HG02938 (cell line): Measurements from ENCODE around the gene BANP.
"Not testable (repeated sequence)": the region's sequence is repeated elsewhere in the genome, so short reads cannot be mapped to it uniquely, and the experiment has no call there.

ENCODE experiments used
- ATAC-seq: cut with Tn5 transposase; IDR thresholded peaks from one replicate; pipeline ENCODE4 v1.9.1; 2021; ENCODE audit warnings: mild to moderate bottlenecking, moderate library complexity; ENCODE audit not compliant: unreplicated experiment

BANP gene

GRCh38 chr16:88094253-88094575 is 143.0 kb downstream of the BANP start:
- not testable (repeated sequence) for ATAC-seq

DNA sequence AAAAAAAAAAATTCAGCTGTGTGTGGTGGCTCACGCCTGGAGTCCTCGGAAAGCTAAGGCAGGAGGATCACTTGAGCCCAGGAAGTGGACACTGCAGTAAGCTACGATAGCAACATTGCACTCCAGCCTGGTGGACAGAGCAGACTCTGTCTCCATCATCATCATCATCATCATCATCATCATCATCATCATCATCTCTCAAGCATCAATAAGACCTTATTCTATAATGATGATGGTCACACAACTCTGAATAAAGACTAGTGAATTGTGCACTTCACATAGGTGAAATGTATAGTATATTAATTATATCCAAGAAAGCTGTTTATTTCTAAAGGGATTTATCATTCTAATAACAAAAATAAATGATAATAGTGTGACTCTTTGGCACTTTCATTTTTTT is 143.7 kb downstream of the BANP start:
- ATAC-seq: not testable (repeated sequence)

GRCh38 chr16:88096659-88097058 is 145.4 kb downstream of the BANP start:
- ATAC-seq: not testable (repeated sequence)

GRCh38 chr16:88098731-88099562 is 147.7 kb downstream of the BANP start:
- not testable (repeated sequence) for ATAC-seq

GRCh38 chr16:88099563-88099890 is 148.3 kb downstream of the BANP start:
- ATAC-seq: no peak

- not testable (repeated sequence) for ATAC-seq
These were observed 148.7 kb downstream of the BANP start for GRCh38 chr16:88099956-88100355.

DNA sequence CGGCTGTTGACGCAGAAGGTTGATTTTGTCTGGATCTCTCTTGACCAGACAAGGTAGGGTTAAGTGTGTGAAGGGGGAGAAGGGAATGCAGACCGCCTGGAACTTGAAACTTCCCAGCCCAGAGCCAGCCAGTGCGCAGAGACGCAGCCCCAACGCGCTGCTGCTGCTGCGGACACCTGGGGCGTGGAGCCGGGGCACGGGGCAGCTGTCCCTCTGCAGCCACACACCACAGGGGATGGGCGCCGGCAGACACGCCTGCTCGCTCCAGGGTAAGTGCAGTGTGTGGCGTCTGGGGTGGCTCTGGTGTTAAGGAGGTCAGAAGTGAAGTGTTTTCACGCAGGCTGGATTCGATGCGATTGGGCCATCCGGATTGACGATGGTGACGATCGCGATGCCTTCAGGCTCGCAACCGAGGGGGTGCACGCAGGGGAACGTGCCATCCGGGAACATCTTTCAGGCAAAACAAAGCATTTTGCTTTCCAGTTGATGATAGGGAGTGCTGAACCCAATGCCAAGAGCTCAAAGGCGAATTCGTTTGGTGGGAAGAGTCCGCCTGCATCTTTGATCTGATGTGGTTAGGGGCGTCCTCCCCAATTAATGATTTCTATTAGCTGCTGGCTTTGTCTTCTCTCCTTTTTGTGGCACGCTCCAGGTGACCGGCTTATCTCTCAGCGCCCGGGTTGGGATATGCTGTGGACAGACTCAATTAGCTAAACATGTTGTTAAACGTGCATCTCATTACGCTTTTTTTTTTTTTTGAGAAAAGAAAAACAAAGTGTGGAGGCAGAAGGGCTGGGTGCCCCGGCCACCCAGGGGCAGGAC is 149.8 kb downstream of the BANP start:
- ATAC-seq: not testable (repeated sequence)

DNA sequence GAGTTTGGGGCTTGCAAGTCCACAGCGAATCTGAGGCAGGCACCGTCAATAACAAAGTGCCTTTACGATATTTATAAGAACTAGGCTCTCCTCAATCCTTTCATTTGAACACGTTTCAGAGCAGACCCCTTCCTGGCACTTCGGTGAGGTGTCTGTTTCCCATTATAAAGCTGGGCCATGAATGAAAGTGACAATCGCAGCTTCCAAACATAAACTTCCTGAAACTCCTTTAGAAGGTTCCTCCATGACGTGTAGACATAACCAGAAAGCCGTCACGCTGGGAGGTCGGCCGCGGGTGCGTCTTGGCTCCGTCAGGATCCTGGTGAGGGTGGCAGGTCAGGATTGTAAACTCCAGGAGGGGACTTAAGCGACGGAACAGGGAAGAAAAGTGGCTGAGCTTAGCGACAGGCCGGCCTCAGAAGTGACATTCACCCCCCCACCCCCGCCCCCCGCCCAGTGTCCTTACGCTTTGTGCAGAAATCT is 150.4 kb downstream of the BANP start:
- ATAC-seq: not testable (repeated sequence)

GRCh38 chr16:88102597-88102996 is 151.4 kb downstream of the BANP start:
- ATAC-seq: no peak

- ATAC-seq: no peak
These were observed 151.8 kb downstream of the BANP start for GRCh38 chr16:88103011-88103410.

GRCh38 chr16:88103581-88104188 is 152.5 kb downstream of the BANP start:
- ATAC-seq: no peak

- ATAC-seq: not testable (repeated sequence)
These were observed 153.1 kb downstream of the BANP start for GRCh38 chr16:88104363-88104762.

DNA sequence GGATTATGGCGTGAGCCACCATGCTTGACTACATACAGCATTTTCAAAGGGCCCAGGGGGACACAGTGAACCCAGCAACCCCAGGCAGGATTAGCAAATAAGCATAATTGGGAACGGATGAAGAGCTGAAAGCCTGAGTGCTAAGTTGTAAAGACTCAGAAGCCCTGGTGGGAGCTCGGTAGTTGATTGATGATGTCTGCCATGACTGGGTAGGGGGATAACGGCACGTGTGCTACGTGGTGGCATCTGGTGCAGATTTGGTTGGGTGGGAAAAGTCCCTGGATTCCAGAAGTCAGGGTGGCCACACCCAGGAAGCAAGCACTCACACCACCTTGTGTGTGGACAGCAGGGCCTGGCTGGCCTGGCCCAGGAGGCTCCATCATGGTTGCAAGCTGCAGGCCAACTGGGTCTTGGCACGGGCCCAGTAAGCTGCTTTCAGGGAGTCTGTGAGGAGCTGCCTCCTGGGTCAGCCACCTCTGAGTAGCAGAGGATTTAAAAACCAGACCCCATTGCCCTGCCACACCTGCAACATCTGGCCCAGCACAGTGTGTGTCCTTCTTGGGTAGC is 154.4 kb downstream of the BANP start:
- ATAC-seq: not testable (repeated sequence)

GRCh38 chr16:88106566-88106965 is 155.3 kb downstream of the BANP start:
- not testable (repeated sequence) for ATAC-seq

- no peak for ATAC-seq
These were observed 157.5 kb downstream of the BANP start for GRCh38 chr16:88108762-88109161.

DNA sequence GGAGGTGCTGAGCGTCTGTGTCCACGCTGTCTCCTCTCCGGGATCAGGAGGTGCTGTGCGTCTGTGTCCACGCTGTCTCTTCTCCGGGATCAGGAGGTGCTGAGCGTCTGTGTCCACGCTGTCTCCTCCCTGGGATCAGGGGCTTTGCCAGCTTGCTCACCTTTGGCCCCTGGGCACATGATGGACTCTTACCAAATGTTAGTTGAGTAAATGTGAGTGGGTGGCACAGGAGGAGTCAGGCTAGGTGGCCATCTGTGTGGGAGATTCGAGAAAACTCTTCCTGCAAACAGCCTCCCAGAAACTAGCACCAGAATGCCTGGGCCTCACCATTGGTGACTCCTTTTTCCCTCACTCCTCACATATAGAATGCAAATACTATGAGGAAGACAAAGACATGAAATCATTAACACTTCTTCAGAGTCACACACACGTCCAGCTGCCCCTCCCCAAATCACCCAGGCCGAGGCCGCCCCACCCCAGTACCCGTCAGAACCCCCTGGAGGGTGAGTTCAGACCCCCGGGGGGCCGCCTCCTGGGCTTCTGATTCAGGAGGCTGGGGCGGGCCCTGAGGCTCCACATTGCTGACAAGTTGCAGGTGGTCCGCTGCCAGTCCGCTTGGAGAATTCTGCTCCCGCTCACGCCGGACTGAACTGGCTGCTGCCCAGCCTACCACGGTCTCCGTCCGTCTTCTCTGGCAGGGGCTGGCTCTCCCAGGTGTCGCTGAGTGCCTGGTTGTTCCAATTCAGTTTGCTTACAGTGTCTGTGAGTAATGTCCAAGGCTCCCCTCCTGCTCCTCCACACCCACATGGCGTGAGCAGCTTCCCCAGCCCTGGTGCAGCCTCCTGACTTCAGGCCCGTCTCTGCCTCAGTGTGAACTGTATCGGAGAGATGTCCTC is 158.7 kb downstream of the BANP start:
- ATAC-seq: not testable (repeated sequence)

- ATAC-seq: not testable (repeated sequence)
These were observed 159.8 kb downstream of the BANP start for GRCh38 chr16:88110875-88111494.

GRCh38 chr16:88111976-88112375 is 160.7 kb downstream of the BANP start:
- not testable (repeated sequence) for ATAC-seq

DNA sequence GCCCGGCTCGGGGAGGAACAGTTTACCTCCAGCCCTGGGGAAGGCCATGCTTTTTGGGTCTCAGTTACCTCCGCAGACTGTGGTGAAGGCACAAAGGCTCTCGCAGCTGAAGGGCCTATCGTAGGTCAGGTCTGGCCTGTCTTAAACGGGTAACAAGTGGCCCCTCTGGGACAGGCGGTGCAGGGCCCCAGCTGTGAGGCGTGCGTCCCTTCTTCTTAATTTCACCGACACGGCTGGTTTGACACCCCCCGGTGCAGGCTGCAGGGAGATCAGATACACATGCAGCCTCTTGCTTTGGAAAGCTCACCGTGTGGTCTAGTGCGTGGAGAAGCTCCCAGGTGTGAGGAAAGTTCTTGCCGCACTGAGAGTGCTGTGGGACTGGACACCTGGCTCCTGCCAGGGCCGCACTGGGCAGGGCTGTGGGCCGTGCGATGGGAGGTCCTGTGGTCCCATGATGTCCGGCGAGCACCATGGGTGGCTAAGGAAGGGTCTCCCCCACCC is 162.4 kb downstream of the BANP start:
- ATAC-seq: no peak
